Measurements from ENCODE around the gene IGDCC3.

- no peak for TF ChIP-seq CTCF (IDR thresholded peaks at IDR 0.05; ENCODE audit: insufficient read depth, low read length)
- TF ChIP-seq POLR2AphosphoS5 (IDR thresholded peaks at IDR 0.05; ENCODE audit: low read depth): no peak
- no peak for TF ChIP-seq SPI1 (IDR thresholded peaks at IDR 0.05; ENCODE audit: borderline replicate concordance, low read depth)
- TF ChIP-seq REST (IDR thresholded peaks at IDR 0.05; ENCODE audit: insufficient replicate concordance, low read depth): no peak
- TF ChIP-seq GABPA (IDR thresholded peaks at IDR 0.05; ENCODE audit: low read depth): no peak
These were observed at the start of gene IGDCC3 for GRCh38 chr15:65377976-65378366.
